Stimulated activated naive CD4-positive, alpha-beta T cell treated with Interleukin-2 at 50 U/mL for 16 hours (primary cell): ENCODE results near the gene MRFAP1L1.
"Not testable (repeated sequence)": the region's sequence is repeated elsewhere in the genome, so short reads cannot be mapped to it uniquely, and the experiment has no call there.

Experiments
- DNase-seq: peaks from one replicate; lab custom pipeline; 2025; lab: John Stamatoyannopoulos, UW

Gene MRFAP1L1

DNA sequence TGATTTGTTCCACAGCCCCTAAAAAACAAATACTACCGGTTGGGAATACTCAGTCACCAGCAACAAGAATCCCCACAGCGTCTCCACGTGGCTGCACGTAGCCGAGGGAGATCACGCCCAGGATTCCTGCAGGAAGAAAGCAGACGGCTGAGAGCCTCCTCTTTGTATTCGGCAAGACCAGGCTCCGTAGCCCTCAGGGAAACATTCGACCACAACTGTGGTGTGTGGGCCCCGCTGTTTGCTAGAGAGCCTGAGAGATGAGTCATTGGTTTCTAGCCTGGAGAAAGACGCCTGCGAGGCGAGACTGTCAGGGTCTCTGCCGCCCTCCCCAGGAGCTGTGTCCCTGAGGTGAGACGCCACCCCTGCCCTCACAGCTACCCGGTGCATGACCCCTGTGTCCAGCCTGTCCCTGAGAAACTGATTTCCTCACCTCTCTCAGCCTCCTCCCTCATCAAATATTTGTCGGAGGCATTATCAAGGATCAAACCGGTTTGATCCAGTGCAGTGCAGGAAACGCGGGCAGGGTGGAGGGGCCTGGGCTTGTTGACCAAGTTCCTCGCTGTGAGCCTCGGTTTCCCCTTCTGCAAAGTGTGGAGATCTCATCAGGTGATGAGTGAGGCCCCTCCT is 20.7 kb downstream of the MRFAP1L1 start:
- DNase-seq, result peak; percentile 76

DNA sequence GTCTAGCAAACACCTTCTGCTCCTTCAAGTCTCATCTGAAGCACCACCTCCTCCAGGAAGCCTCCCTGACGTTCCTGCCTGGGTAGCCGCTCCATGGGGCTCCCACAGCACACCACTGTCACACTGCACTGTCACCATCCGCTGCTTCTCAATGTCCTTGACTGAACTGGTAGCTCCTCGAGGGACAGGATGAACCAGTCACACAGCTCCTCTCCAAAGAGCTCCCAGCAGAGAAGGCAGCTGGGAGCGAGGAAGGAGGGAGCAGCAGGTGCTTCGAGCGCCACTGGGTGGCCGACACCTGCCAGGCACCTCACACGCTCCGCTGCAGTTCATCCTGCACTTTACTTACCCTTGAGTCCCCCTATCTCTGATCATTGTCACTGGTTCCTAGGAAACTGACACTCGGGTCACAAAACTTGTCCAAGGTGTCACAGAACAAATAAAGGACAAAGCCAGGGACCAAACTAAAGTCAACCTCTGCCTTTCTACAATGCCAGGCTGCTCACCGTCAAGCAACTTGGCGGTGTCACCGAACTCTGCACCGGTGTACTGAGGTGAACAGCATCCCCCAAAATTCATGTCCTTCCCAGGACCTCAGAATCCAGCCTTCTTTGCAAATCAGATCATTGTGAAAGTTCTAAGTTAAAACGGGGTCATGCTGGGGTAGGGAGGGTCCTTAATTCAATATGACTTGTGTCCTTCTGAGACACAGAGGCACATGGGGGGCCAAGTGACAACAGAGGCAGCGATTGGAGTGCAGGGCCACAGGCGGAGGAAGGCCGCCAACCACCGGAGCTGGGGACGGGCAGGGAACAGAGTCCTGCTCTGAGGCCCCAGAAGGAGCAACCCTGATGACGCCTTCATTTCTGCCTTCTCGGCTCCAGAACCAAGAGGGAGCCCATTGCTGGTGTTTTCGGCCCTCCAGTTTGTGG is 21.5 kb downstream of the MRFAP1L1 start:
- no peak for DNase-seq

- no peak for DNase-seq
Measured at GRCh38 chr4:6686104-6686787, 23.4 kb downstream of the MRFAP1L1 start.

DNA sequence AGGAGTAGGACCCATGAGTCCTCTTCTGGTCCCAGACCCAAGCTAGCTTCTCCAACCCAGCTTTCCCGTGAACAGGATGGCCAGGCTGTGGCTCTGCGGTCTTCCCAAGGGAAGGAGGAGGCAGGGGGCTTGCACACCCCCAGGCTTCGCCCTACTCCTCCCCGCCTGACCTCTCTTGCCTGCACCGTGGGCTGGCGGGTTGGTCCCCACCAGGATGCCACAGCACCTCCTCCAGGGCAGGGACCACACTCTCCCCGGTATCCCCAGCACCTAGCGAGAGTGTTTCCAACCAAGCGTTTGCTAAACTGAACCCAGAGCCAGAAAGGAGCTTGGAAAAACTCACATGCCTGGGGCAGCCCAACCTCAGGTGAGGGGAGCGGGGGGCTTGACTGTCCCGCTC is 25.0 kb downstream of the MRFAP1L1 start:
- DNase-seq, result no peak

- DNase-seq, result no peak
Measured at GRCh38 chr4:6682862-6683590, 26.6 kb downstream of the MRFAP1L1 start.

DNA sequence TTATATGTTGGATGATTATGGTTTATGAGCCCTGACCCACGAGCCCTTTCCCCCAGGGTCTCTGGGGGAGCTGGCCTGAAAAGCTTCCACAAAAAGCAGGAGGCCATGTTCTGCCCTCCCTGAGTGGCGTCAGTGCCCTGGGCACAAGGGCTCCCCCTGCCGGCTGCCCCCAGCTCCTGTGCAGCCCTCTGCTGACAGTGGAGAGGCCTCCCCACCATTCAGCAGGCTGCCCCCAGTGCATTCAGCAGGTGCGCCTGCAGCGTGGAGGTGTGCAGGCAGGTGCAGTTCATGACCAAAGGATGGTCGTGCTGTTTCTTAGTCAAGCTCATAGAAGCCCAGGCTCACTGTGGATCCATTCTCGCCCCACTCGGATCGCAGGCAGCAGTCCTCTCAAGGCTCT is 28.5 kb downstream of the MRFAP1L1 start:
- no peak for DNase-seq

DNA sequence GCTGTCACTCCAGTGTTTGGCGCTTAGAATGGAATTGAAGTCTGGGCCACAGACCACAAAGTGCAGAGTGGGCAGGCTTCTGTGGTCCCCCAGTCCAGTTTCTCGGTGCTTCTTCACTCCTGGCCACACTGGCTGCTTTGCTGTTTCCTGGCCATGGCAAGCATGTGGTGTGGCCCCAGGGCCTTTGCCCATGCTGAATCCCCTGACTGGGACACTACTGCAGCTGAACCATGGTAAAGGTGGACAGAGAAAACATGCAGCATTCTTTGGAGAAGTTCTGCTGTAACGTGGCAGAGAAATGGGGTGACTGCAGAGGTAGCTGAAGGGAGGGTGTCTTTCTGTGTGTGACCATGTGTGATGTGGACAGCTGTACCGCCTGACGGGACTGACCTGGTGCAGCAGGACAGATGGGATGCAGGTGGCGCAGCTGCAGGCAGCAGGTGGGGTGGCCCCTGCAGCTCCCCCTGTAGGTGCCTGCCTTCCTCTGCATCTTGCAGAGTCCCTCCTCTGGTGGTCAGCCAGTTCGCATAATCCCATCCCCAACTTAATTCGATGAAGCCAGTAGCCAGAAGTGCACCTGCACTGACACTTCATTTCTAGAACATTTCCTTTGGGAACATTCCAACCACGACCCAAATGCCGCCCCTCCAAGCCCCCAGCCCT is 29.2 kb downstream of the MRFAP1L1 start:
- no peak for DNase-seq

GRCh38 chr4:6676722-6677558 is 32.7 kb downstream of the MRFAP1L1 start:
- no peak for DNase-seq

DNA sequence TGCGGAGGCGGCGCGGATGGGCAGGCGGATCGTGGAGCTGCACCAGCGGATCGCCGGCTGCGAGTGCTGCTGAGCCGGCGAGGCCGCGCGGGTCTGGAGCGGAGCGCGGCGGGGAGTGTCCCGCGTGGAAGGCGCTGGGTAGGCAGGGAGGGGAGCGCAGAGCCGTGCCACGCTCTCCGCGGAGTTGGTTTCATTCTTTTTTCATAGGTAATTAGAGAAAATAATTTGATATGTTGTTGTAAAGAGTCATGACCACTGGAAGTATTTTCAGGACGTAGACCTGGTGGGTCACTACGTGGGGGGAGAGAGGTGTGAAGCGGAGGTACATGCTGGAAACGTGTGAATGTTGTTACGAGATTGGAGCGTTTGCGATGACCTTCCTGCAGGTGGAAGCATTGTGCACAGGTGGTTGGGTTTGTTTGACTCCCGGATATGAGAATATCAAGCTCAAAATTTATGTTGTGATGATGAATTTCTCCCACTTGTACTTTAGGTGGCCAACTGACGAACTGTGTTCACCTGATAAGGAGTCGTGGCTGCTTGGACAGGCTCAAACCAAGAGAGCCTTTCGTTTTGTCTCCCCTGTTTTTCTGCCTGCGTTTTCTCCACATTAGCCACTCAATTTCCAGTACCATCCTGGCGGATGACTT is 35.0 kb downstream of the MRFAP1L1 start:
- peak; percentile 56 for DNase-seq

- DNase-seq, result peak; percentile 93
Measured at GRCh38 chr4:6673660-6674499, 35.8 kb downstream of the MRFAP1L1 start.

- DNase-seq, result peak; percentile 39
Measured at GRCh38 chr4:6673191-6673659, 36.4 kb downstream of the MRFAP1L1 start.

DNA sequence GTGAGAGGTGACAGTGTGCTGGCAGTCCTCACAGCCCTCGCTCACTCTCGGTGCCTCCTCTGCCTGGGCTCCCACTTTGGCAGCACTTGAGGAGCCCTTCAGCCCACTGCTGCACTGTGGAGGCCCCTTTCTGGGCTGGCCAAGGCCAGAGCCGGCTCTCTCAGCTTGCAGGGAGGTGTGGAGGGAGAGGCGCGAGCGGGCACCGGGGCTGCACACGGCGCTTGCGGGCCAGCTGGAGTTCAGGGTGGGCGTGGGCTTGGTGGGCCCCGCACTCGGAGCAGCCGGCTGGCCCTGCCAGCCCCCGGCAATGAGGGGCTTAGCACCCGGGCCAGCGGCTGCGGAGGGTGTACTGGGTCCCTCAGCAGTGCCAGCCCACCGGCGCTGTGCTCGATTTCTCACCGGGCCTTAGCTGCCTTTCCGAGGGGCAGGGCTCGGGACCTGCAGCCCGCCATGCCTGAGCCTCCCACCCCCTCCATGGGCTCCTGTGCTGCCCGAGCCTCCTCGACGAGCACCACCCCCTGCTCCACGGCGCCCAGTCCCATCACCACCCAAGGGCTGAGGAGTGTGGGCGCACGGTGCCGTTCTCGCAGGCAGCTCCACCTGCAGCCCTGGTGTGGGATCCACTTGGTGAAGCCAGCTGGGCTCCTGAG is 37.0 kb downstream of the MRFAP1L1 start:
- not testable (repeated sequence) for DNase-seq

- DNase-seq, result no peak
Measured at GRCh38 chr4:6672131-6672530, 37.5 kb downstream of the MRFAP1L1 start.

GRCh38 chr4:6671648-6672047 is 38.0 kb downstream of the MRFAP1L1 start:
- DNase-seq, result no peak

DNA sequence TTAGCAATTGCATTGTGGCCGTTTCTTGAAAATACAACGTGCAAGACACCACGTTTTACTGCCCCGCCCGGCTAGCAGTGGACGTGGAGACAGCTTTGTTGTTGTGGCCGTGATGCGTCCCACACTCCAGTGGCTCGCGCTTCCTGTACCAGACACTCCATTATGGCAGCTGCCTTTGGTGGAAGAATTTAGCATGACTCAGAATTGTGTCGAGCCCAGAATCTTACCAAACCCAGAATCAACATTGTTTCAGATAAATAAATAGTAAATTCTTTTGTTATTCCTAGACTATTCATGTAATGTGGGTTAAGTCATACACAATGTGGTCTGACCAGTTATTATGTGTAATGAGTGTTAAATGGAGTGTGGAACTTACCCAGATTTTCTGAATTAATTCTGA is 41.3 kb downstream of the MRFAP1L1 start:
- DNase-seq, result no peak

- no peak for DNase-seq
Measured at GRCh38 chr4:6665320-6665654, 44.4 kb downstream of the MRFAP1L1 start.

DNA sequence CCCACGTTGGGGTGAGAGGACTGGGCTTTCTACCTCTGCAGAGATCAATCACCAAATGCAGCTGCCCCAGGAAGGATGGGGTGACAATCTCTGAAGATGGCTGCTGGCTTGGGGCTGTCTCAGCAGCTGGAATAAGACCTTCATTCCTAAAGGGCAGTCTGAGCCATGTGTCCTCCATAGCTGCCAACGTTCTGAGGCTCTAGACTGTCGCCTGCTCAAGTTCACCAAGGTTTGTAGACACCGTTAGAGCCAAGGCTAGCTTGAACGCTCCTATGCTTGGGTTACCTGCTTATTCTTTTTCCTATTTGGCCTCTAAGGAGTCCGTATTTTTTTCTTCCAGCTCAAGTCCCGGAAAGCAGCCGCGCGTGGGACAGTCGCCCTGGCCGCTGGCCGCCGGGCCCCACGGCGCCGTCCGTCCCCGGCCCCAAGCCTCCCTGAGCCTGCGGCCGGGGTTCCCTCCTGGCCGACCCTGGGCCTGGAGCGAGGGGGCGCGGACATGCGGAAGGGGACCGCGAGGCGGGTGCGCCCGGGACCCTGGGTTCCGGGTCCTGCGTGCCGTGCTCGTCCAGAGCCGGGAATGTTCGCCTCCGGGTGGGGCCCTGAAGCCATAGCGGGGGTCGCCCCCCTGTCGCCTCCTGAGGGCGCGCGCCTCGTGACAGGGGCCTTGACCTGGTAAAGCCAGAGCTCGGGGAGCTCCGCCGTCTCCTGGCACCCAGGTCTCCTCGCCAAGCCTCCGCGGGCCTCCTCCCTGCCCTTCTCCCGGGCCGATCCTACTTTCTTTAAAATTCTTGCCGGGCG is 45.9 kb downstream of the MRFAP1L1 start:
- no peak for DNase-seq

DNA sequence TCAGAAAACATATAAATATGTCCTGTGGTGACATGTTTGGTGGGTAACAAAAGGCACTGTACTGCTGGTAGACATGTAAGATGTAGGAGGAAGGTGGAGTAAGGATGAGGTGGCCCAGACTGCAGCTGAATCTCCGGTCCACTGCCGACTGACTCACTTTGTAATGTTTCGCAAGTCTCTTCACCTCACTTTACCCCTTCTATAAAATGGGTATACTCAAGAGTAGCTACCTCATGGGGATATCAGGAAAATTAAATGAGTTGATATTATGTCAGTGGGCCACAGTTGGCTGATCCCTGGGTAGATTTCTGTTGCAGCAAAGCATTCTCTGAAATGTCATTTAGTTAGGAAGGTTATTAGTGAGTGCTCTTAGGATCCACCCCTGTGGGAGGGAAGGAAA is 47.1 kb downstream of the MRFAP1L1 start:
- DNase-seq, result no peak
